Effector CD8-positive, alpha-beta T cell (primary cell): ENCODE measurements around the gene SYNE1.

ENCODE experiments used
- DNase-seq: peaks from one replicate; lab custom pipeline; 2025; lab: John Stamatoyannopoulos, UW

SYNE1 gene

DNA sequence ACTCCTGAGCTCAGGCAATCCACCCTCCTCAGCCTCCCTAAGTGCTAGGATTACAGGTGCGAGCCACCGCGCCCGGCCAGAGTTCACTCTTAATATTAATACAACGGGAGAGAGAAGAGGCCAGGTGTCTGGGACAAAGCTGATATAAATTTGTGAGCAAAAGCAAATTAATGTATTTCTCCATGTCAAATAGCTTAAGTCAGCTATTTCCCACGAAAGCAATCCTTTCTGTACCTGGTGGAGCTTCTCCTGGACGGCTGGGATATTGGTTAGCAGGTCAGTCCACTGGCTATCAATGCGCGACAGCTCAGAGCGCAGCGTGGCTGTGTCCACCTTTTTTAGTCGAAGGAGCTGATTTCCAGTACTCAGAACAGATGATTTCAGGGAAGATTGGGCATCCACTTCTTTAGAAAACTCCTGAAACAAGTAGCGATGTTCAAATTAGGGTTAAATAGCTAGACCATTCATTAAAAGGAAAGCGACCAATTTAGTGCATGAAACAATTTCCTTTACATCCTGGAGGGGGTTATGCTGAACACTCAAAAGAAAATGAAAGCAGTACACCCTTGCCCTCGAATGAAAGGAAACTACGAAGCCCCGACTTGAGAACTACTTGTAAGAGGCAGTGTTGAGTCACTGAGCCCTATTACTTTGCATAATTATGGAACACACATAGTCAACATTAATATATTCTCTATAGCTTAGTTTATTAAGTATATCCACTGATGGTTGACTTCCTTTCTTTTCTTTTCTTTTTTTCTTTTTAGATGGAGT, 403.4 kb downstream of the SYNE1 start:
- DNase-seq: no peak

DNA sequence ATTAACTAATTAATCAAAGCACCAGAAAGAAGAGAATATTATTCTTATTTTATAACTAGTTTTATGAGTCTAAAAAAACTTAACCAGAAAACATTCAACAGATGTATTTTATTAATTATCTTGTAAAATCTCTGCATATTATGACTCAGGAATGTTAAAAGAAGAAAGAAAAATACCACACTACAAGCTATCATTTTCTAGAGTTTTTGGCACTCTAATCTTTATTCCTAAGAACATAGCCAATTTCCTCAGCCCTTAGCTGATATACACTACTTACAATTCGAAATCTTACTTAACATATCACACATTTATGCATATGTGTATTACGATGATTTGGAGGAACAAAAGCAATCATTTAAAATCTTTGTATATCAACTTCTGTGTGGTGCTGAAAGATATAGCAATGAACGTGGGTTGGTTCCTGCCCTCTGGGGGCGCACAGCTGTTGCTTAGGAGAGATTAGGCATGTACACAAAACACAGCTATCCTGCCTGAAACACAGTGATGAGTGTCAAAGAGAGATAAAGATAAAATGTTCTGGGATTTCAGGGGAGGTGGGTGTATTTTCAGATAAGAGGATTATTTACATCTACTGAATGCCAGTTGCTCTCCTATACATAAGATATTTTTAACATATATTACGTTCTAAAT, 404.5 kb downstream of the SYNE1 start:
- no peak for DNase-seq

DNA sequence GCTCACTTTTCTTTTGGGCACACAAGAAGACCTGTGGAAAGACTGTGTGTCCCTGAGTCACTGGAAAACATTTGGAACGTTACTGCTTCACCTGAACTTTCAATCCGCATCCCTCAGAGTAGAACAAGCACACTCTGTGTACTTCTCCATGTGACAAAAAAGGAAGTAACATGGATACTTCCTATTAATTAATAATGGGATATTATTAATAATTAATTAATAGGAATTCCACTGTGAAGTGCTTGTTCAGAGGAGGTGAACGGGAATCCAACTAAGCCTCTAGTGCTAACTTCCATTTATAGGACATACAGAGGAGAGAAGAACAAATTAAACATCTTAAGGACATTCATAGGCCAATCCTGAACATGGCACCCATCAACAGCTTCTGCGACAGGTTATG, 407.8 kb downstream of the SYNE1 start:
- DNase-seq: no peak

DNA sequence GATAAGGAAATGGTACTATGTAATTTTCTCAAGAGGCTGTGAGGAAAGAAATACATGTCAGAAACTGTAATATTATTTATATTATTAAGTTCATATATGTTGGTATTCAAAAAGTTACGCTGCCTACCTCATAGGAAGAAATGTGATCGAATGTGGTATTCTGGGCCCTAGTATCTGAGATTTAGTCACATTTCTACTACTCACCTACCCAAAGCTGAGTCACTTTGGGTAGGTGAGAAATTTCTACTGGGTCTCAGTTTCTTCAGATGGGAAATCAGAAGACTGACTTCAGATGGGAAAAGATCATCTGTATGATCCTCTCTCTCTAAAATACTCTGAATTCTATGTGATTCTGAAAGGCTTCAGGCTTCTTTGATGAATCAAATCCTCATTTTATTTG, 411.0 kb downstream of the SYNE1 start:
- DNase-seq: no peak

DNA sequence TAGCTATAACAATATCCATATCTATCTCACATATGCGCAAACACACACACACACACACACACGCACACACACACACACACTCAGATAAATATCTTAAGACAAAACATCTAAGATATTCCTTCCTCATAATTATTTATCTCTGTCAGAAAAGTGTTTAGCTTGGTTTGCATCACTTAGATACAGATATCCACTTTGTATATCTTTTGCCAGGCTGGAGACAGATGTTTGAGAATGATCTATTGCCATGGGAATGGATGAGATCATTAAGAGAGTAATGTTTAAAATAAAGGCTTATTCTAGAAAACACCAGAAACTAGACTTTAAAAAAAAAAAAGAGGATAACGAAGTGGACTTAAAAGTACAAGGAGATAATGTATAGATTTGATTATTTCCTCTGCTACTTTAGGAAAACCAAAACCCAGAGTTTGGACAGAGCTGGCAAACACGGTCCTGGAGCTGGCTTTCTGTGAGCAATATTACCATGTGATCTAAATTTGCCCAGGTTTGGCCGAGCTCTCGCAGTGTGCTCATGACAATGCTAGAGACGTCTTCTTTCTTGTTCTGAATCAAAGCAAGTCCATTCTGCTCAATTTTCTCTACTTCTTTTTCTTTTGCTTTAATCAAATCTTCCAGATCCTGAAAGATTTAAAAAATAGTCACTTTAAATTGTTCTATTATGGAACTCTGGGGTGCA, 411.8 kb downstream of the SYNE1 start:
- no peak for DNase-seq

DNA sequence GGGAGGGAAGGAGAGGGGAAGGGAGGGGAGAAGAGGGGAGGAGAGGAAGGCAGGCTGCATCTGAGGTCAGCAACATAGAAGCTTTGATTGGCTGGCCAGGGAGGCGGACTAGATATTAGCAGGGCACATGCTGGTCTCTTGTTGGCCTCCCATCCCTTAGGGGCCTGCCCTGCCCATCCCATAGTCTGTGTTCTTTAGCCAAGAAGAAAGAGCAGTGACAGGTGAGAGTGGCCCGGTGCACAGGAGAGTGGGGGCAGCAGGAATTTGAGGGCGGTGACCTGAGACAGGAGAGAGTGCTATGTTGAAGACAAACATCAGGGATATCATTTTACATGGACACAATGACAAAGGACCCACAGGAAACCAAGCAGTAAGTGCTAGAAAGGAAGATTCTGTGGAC, 413.5 kb downstream of the SYNE1 start:
- no peak for DNase-seq

DNA sequence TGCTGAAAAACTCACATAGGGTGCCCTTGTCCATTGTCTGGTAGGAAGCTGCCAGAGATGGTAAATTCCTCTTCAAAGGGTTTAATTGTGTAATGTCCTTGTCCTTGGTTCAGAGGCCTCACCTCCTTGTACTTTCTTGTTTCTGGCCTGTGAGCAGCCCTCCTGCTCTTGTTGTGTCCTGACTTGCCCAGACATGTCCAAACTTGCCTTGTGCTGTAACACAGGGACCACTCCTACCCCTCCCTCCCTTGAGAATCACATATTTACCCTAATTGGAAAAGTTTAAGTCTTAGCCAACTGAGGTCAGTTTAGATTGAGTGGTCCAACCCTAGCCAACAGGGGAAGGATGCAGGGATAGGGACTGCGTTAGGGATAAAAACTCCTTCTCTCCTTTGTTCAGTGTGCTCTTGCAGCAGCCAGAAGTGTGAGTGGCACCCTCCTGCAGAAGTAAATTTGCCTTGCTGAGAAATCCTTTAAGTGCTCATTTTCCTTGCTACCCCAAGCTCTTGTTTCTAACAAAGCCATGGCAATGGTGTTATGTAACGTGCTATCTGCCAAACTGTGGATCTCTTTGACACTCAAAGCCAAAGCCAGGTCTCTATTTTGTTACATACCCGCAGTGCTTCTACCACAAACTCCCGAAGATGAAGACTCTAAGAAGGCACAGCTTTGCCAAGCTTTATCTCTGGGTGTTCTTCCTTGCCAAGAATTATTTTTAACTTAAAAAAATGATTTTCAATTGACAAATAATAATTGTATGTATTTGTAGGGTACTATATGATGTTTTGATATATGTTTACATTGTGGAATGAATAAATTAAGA, 415.1 kb downstream of the SYNE1 start:
- no peak for DNase-seq

DNA sequence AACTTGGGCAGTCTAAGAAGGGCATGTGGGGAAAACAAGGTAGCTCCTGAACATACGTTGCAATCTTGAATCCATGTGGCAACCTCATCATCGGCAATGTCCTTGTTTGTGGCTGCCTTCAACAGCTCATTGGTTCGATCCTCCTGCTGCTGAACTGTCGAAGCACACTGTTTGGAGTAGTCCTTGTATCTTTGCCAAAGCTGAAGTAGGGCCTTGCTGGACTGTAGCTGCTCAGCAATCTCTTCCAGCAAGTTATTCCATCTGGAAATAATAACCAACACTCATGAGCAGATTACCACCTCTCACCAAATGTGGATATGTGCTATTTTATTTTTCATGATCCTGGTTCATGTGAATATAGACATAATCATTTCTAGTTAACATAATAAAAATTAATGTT, 416.4 kb downstream of the SYNE1 start:
- DNase-seq: no peak

DNA sequence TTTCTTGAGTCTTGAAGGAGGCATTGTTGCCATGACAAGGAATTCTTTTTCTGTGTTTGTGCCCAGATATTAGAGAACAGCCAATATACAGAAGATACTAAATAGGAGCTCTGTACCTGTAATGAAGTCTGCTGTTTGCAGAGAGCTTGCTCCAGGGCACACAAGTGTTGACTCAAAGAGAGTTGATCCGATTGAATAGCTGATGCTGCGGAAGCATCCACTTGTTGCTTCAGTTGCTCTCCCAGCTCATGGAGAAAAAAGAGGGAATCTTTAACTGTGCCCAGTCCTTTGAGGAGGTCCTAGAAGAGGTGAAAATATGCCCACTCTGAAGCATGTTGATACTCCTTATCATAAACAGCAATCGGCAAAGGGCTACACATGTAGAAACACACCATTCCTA, 418.3 kb downstream of the SYNE1 start:
- no peak for DNase-seq

DNA sequence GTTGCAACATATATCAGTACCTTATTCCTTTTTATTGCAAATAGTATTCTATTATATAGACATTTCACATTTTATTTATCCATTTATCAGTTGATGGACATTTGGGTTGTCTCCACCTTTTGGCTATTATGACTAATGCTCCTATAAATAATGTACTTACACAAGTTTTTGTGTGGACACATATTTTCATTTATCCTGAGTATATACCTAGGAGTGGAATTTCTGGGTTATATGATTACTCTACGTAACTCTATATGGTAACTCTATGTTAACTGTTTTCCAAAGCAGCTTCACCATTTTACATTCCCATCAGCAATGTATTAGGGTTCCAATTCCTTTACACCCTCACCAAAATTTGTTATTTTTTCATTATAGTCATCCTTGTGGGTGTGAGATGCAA, 424.7 kb downstream of the SYNE1 start:
- no peak for DNase-seq

DNA sequence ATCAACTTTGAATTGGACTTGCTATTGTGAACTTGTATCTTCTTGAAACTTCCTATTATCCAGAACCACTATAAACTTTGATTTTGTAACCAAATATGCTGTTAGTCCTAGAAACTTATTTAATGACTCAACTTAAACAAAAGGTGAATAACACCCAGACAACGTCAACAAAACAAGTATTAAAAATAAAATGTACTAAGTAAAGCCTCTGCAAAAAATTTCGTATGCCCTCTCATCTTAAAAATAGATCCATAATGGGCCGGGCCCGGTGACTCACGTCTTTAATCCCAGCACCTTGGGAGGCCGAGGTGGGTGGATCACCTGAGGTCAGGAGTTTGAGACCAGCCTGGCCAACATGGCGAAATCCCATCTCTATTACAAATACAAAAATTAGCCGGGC, 428.0 kb downstream of the SYNE1 start:
- no peak for DNase-seq

DNA sequence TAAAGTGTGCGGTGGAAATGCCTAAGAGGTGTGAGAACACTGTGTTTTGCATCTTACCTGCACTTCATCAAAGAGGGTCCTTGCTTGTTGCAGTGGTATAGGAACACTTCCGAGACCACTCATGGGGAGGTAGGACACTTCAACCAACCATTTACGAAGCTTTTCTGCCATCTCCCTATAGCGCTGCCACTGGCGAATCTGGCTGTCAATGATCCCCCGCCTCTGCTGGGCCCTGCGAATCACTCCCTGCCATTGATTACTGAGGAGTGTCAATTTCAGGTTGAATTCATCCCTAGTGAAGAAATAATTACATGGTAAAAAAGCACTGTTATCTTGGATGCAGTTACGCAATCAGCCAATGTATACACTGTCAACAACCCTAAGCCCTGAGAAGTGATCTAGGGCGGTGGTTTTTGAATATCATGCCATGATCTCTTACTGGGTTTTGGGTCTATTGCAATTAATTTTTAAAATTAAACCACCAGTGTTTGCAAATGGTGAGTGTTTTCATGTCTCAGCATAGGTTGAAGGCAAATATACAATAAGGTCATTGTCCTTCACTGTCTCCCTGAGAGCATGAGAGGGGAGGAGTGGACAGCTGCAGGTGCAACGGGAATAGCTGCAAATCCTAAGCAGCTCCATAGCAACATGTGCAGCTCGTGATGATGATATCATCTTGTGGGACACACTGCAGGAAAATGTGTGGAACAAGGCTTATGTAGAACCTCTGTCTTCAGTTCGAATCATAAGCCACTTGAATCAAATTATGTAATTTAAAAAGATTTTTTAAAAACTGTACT, 429.0 kb downstream of the SYNE1 start:
- no peak for DNase-seq

DNA sequence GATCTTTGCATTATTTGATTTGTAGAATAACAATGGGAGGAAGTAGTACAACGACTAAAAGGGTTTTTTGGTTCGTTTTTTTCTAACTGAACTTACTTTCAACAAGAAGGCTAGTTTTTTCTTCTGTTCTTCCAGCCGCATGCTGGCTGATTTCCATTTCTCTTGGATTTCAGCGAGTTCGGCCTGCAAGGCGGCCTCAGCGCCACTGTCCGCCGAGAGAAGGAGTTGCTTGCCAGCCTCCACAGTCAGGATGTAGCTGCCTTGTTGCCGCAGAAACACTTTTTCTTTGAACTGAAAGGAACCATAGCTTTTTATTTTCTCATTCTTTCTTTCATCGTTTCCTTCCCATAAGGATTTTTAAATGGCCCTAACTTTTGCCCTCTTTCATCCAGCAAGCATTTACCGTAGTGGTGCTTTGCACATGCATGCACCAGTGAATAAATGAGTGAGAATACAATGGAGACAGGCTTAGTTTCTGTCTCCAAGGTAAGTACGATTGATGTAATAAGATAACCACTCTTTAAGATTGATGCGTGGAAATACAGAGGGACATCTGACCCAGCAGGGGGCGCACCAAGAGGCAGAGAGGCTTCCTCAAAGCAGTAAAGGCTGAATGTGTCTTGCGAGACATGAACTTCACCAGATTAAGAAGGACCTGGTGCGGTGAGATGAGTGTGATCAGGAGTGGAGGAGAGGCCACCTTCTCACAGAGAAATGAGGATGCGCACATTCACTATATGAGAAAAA, 430.9 kb downstream of the SYNE1 start:
- peak; percentile 11 for DNase-seq

DNA sequence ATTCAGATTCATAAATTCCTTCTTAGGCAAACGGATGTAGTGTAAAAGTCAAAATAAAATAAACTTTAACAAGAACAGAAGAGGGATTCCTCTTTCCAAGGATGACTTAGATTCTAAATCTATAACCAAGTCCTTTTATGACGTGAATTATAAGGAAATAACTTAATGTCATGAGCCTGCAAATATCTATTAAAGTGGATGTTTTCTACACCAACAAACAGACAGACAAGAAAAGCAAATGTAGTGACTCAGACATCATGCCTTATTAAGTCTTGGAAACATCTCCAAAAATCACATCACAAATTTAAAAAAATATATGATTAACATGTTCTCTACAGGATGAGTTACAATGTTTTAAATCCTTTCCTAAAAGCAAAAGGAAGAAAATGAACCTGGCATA, 432.6 kb downstream of the SYNE1 start:
- no peak for DNase-seq

DNA sequence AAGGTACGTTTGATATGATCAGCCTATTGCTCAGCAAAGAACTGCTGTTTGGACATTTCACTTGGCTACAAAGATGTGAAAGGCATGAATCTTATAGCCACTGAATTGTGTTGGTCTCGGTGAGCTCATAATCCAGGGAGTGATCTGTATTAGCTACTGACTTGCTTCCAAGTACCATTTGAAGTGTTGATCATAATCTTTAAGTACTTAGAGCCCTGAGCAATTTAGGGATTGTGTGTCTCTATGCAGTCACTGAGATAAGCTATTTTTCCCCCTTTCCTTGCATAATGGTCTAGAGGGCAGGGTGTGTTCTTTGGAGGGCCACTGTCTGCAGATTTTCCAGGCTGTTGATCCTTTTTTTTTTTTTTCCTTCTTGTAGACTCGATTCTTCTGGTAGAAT, 436.0 kb downstream of the SYNE1 start:
- no peak for DNase-seq

DNA sequence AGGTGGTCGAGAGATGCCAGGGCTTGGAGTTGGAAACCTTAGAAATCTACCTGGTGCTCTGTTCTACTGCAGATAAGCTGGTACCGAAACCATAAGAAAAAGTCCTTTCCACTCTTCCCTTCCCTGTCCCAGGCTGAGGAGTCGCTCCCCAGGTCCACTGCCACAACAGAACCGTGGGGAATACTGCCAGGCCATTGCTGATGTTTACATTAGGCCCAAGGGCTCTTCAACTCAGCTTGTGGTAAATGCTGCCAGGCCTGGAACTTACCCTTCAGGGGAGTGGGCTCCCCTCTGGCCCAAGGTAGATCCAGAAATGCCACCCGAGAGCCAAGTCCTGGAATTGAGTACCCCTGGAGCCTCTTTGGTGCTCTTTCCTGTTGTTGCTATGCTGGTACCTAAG, 441.3 kb downstream of the SYNE1 start:
- no peak for DNase-seq

DNA sequence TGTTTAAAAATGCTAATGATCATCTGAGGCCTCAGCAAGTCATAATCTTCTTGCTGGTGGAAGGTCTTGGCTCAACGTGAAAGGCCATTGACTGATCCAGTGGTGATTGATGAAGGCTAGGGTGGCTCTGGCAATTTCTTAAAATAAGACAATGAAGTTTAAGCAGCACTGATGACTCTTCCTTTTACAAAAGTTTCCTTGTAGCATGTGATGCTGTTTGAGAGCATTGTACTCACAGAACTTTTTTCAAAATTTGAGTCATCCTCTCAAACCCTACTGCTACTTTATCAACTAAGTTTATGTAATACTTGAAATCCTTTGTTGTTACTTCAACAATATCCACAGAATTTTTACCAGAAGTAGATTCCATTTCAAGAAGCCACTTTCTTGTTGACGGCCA, 447.4 kb downstream of the SYNE1 start:
- DNase-seq: no peak

DNA sequence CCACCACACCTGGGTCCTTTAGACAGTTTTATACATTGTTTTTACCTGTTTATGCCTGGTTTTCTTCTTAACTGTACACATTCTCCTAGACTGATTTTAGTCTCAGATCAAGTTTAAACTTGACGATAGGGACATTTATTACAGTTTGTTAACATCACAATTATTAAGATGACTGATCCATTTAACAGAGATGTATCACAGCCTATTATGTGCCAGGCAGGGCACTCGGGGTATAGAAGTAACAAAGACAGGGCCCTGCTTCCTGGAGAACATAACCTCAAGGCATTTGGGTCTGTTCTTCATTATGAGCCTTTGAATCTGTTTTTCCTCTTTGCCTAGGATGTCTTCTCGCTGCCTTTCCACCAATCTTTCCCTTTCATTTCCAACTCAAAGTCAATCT, 449.2 kb downstream of the SYNE1 start:
- DNase-seq: no peak

DNA sequence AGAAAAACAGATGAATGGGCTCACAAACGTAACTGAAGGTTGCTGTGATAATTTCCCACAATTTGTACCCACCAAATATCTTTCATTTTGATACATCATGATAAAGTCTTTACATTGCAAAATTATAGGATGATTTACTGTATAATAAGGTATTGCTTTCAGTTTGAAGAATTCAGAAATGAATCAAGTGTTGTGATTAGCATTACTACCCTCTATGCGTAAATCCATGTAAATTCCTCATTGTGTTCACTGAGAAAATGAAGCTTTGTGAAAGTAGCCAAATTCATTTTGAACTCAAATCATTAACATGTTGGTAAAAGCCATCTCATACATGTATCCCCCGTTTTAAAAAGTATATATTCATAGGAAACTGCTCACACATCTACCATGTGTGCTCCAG, 450.3 kb downstream of the SYNE1 start:
- DNase-seq: no peak

DNA sequence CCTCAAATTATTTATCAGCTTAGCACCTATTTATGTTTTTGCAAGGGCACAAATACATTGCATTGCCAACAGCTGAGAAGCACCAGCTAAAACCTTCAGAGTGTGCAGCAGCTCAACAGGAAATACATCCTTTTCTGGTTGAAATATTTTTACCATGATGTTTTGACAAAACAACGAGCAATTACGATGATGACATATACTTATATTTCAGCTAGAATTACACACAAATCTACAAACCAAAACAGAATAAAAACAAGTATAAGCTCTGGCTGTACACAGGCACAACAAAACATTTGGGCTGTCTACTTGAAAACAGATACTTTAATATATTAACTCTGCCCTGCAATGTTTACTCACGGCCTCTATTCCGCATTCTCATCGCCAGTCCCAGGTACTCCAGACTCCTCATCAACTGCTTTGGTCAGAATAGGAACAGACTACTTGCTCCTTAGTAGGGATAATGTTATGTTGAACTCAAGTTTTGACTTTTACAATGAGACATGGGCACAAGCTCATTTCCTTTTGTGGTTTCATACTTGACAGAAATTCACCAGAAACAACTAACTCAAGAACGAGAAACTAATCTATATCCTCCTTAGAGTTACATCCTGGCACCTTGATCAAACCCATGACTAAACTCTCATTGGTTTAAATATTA, 452.1 kb downstream of the SYNE1 start:
- no peak for DNase-seq
